ENCODE data around the gene MTLN. TPM values are rescaled to one million over a fixed set of nuclear protein-coding genes. Genes with fewer than 3 reads are reported as not detected.

MTLN gene
- total and polyA plus RNA-seq, 2 of the 8 experiments (the other 6 are each of a cell fraction or from before 2014, with no cell fraction given) = 38.6 to 104 TPM

DNA sequence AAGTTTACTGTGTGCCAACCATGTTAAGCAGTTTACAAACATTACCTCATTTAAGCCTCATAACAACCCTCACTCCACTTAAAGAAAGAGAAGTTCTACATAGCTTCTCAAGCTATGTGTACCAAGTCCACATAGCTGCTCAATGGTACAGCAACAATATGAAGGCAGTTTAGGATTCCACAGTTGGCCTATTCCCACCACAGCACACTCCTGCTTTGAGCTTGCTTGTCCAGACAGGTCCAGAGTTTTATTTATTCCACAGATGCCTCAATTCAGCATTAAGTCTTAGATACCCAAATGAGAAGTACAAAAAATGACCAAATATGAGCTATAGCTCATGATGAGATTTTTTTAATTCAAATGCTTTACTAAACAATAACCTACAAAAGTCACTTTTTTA is 32.3 kb downstream of the MTLN start:
- H2BK5ac ChIP-seq (ENCODE audit: low read depth, low read length) = no peak overlapping the region
- ChIA-PET CTCF (ENCODE audit: partially characterized antibody) (interaction anchor here (1.6 to 1.7 kb wide), 2 partner anchors 13 to 23 kb away, joined by 3 to 7 read pairs; no protein-coding TSS in a partner anchor), POLR2A (ENCODE audit: partially characterized antibody) (no interaction called here)
- H2BK20ac ChIP-seq (ENCODE audit: low read length) = no peak overlapping the region
- H4K91ac ChIP-seq (replicated peaks; ENCODE audit: insufficient read length, low read length) = no peak overlapping the region
- H3K9ac ChIP-seq (replicated peaks in 1 of 4; ENCODE audit: extremely low read depth in 1 of 4, low read depth in 3 of 4, low read length in 3 of 4) = no peak overlapping the region
- H3K4me3 ChIP-seq (ENCODE audit: extremely low read depth in 1 of 4, insufficient read depth in 2 of 4, low read depth in 3 of 4, low read length in 4 of 4) = no peak overlapping the region
- no peak overlapping the region for H3K14ac ChIP-seq (ENCODE audit: insufficient read length)
- FAIRE-seq (no peak), DNase-seq (ENCODE audit: low read depth in 1 of 2, low spot score in 2 of 2) (no peak)
- no peak overlapping the region for H3K27ac ChIP-seq (ENCODE audit: low read depth, low read length)
- H4K20me1 ChIP-seq (replicated peaks in 1 of 2; ENCODE audit: control insufficient read depth in 1 of 2, insufficient read depth in 2 of 2, low read length in 2 of 2) = no peaks in the 10 kb centered on the region
- peaks cover 16 to 20% of the 10 kb centered on the region in 2 experiments for H3K9me3 ChIP-seq (ENCODE audit: insufficient read depth in 2 of 2, low read depth in 1 of 2, low read length in 1 of 2)
- H3K36me3 ChIP-seq (ENCODE audit: control insufficient read depth in 2 of 4, insufficient read depth in 4 of 4, low read length in 3 of 4) = no peaks in the 10 kb centered on the region
- H3K79me1 ChIP-seq (ENCODE audit: low read depth, low read length) = no peaks in the 10 kb centered on the region
- no peak overlapping the region for H2AFZ ChIP-seq (ENCODE audit: low read length)
- H3K56ac ChIP-seq (replicated peaks; ENCODE audit: insufficient read length, low read depth, low read length) = no peak overlapping the region
- no peak overlapping the region for H3K18ac ChIP-seq (ENCODE audit: extremely low read depth, low read length)
- no peak overlapping the region for H2BK12ac ChIP-seq (ENCODE audit: low read depth, low read length)
- H3K79me2 ChIP-seq (ENCODE audit: control insufficient read depth in 1 of 2, insufficient read depth in 2 of 2, low read length in 2 of 2) = no peaks in the 10 kb centered on the region
- no peak overlapping the region for H4K5ac ChIP-seq (ENCODE audit: insufficient read length, low read depth, low read length)
- no peak overlapping the region for H2BK15ac ChIP-seq (ENCODE audit: low read length)
- no peaks in the 10 kb centered on the region for H3K4me1 ChIP-seq (replicated peaks in 1 of 4; ENCODE audit: control insufficient read depth in 3 of 4, insufficient read depth in 4 of 4, low read length in 3 of 4)
- H2AK5ac ChIP-seq (ENCODE audit: low read depth, low read length) = no peak overlapping the region
- H3K23me2 ChIP-seq (ENCODE audit: low read depth, low read length) = no peaks in the 10 kb centered on the region
- no peak overlapping the region for H2BK120ac ChIP-seq (replicated peaks; ENCODE audit: low read depth, low read length)
- H3K4me2 ChIP-seq (ENCODE audit: insufficient read depth in 1 of 2, low read depth in 2 of 2, low read length in 2 of 2) = no peak overlapping the region
- H3K4ac ChIP-seq (replicated peaks; ENCODE audit: insufficient read length, low read depth, low read length) = no peak overlapping the region
- H3K27me3 ChIP-seq (replicated peaks in 1 of 4; ENCODE audit: control insufficient read depth in 3 of 4, extremely low read depth in 1 of 4, insufficient read depth in 3 of 4, low read length in 3 of 4) = no peaks in the 10 kb centered on the region
- H4K8ac ChIP-seq (ENCODE audit: extremely low read depth, insufficient read depth, low read length) = no peak overlapping the region
- no peak for TF ChIP-seq POU5F1 (IDR thresholded peaks at IDR 0.05; ENCODE audit: low read depth, low read length)
- no peak for TF ChIP-seq JUND (IDR thresholded peaks at IDR 0.05; ENCODE audit: low read length)
- TF ChIP-seq E2F6 (IDR thresholded peaks at IDR 0.05) = no peak
- no peak for TF ChIP-seq USF2 (IDR thresholded peaks at IDR 0.05; ENCODE audit: low read length)
- no peak for TF ChIP-seq KDM5A (IDR thresholded peaks at IDR 0.05; ENCODE audit: low read length)
- TF ChIP-seq PHF8 (conservative IDR thresholded peaks at IDR 0.05; ENCODE audit: low read depth, low read length) = no peak
- H3K23ac ChIP-seq (ENCODE audit: insufficient read length) = no peak overlapping the region

Measured in H1 (cell line).